ENCODE data around the gene MYL12B. TPM values are rescaled to one million over a fixed set of nuclear protein-coding genes. Genes with fewer than 3 reads are reported as not detected.

MYL12B gene
- total RNA-seq, 1 donor from 2014 or later, result 331 TPM

- intact Hi-C loops (cut with micrococcal nuclease), result no loop called here
These were observed 27.5 kb upstream of the MYL12B start for GRCh38 chr18:3234457-3234856.

- intact Hi-C loops (cut with micrococcal nuclease), result no loop called here
These were observed 26.1 kb upstream of the MYL12B start for GRCh38 chr18:3235846-3236245.

GRCh38 chr18:3236470-3236869 is 25.5 kb upstream of the MYL12B start:
- intact Hi-C loops (cut with micrococcal nuclease), result no loop called here

GRCh38 chr18:3238742-3239141 is 23.2 kb upstream of the MYL12B start:
- intact Hi-C loops (cut with micrococcal nuclease), result no loop called here

GRCh38 chr18:3245185-3245564 is 16.8 kb upstream of the MYL12B start:
- intact Hi-C loops (cut with micrococcal nuclease), result loop anchor here (5.0 kb wide), 5 partner anchors 73 to 603 kb away; partner anchors contain the start of genes EMILIN2 and SMCHD1

- intact Hi-C loops (cut with micrococcal nuclease), result loop anchor here (1.0 to 5.0 kb wide), 15 partner anchors 33 to 675 kb away; partner anchors contain the start of genes EMILIN2, METTL4, NDC80 and SMCHD1
These were observed 15.9 kb upstream of the MYL12B start for GRCh38 chr18:3245853-3246634.

- intact Hi-C loops (cut with micrococcal nuclease), result loop anchor here (1.0 to 5.0 kb wide), 19 partner anchors 15 to 676 kb away; partner anchors contain the start of genes EMILIN2, LPIN2, METTL4 and NDC80
These were observed 15.2 kb upstream of the MYL12B start for GRCh38 chr18:3246635-3247239.

- intact Hi-C loops (cut with micrococcal nuclease), result loop anchor here (1.0 to 5.0 kb wide), 15 partner anchors 14 to 677 kb away; partner anchors contain the start of genes EMILIN2, LPIN2, METTL4 and NDC80
These were observed 14.5 kb upstream of the MYL12B start, which contains the start of gene MYL12A for GRCh38 chr18:3247240-3248061. Gene MYL12A, plus strand, starts transcription at chr18:3247801. Its CDS starts 5,447 bp downstream, at chr18:3253248.

GRCh38 chr18:3248062-3248657 is 13.8 kb upstream of the MYL12B start:
- intact Hi-C loops (cut with micrococcal nuclease), result loop anchor here (2.0 to 5.0 kb wide), 6 partner anchors 76 to 606 kb away; partner anchors contain the start of genes EMILIN2 and SMCHD1

- intact Hi-C loops (cut with micrococcal nuclease), result loop anchor here (2.0 to 5.0 kb wide), 6 partner anchors 77 to 607 kb away; partner anchors contain the start of genes EMILIN2 and SMCHD1
These were observed 13.1 kb upstream of the MYL12B start for GRCh38 chr18:3248658-3249359.

GRCh38 chr18:3250237-3251107 is 11.5 kb upstream of the MYL12B start:
- intact Hi-C loops (cut with micrococcal nuclease), result no loop called here

GRCh38 chr18:3251249-3251962 is 10.5 kb upstream of the MYL12B start:
- intact Hi-C loops (cut with micrococcal nuclease), result no loop called here

GRCh38 chr18:3251963-3252277 is 10.0 kb upstream of the MYL12B start:
- intact Hi-C loops (cut with micrococcal nuclease), result no loop called here

GRCh38 chr18:3252843-3253242 is 9.1 kb upstream of the MYL12B start:
- intact Hi-C loops (cut with micrococcal nuclease), result no loop called here

- intact Hi-C loops (cut with micrococcal nuclease), result no loop called here
These were observed 7.2 kb upstream of the MYL12B start for GRCh38 chr18:3254725-3255124.

GRCh38 chr18:3255611-3256165 is 6.2 kb upstream of the MYL12B start:
- intact Hi-C loops (cut with micrococcal nuclease), result no loop called here

GRCh38 chr18:3256693-3257626 is 5.0 kb upstream of the MYL12B start:
- intact Hi-C loops (cut with micrococcal nuclease), result no loop called here
